Thymus (tissue), 11 donors: Measurements from ENCODE around the gene CXorf58. TPM values are rescaled to one million over a fixed set of nuclear protein-coding genes. Genes with fewer than 3 reads are reported as not detected.
A peak's percentile ranks its signal among the peaks of the same experiment; 100 is the strongest.

Experiments
- DNase-seq, 9 donors: peaks; one replicate each; pipeline ENCODE4 v3.0.0-alpha.2; 2013; ENCODE audit warnings: low spot score in 9 of 9, low read depth in 6 of 9, missing footprints in 1 of 9
- H3K27ac ChIP-seq, 2 donors: one replicate each; pipeline ENCODE4 v1.5.1; 2013; ENCODE audit warnings: control low read depth in 1 of 2, low read depth in 1 of 2, low read length in 1 of 2, mild to moderate bottlenecking in 1 of 2, moderate library complexity in 1 of 2
- H3K27me3 ChIP-seq, 2 donors: one replicate each; pipeline ENCODE4 v1.5.1; 2013; ENCODE audit warnings: low read length in 1 of 2; ENCODE audit not compliant: control insufficient read depth in 2 of 2, insufficient read depth in 1 of 2
- H3K36me3 ChIP-seq, 2 donors: one replicate each; pipeline ENCODE4 v1.5.1; 2013; ENCODE audit warnings: low read length in 1 of 2, mild to moderate bottlenecking in 1 of 2, moderate library complexity in 1 of 2; ENCODE audit not compliant: control insufficient read depth in 2 of 2, insufficient read depth in 2 of 2
- H3K4me1 ChIP-seq, 2 donors: one replicate each; pipeline ENCODE4 v1.5.1; 2013; ENCODE audit warnings: low read length in 2 of 2; ENCODE audit not compliant: control insufficient read depth in 2 of 2, insufficient read depth in 2 of 2
- H3K4me3 ChIP-seq, 2 donors: one replicate each; pipeline ENCODE4 v1.5.1; 2013; ENCODE audit warnings: low read length in 2 of 2, control low read depth in 1 of 2, mild to moderate bottlenecking in 1 of 2
- H3K9me3 ChIP-seq, 2 donors: one replicate each; pipeline ENCODE4 v1.5.1; 2013; ENCODE audit warnings: low read length in 1 of 2, mild to moderate bottlenecking in 1 of 2; ENCODE audit not compliant: control insufficient read depth in 2 of 2, insufficient read depth in 1 of 2
- WGBS: extraction: QIAGEN DNeasy Blood & Tissue Kit; methylation state at CpG from one replicate; pipeline ENCODE4 v1.1.7; 2013; 5-methylcytosine and 5-hydroxymethylcytosine counted together
- polyA plus RNA-seq: library from polyadenylated mRNA; stranded (reverse); fragments of 200-250 nt; gene quantifications from one replicate; pipeline ENCODE4 v1.2.3, GENCODE V29; 2013
- total RNA-seq: library from RNA; stranded (reverse); fragments of 120-200 nt; gene quantifications from one replicate; pipeline ENCODE4 v1.2.4, GENCODE V29; 2013
- donor health status: healthy.

Gene CXorf58
- total and polyA plus RNA-seq, 2 donors = 0.09 to 0.18 TPM

DNA sequence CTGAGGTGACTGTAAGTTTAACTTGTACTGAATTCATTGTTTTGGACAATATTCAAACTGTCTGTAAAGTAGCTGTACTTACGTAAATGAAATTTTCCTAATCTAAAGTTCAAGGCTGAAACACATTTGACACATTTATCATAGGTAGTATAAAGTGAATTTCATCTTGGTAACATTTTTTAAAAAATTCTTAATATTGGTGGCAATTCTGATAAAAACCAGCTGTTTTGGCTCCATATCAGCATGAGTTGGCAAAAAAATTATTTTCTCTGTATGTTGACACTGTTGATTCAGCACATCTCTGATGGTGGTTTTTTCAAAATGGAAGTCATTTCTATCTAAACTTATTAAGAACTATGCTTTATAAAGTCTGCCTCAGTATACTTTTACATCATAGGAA lies 30.9 kb downstream of the CXorf58 start:
- H3K9me3 ChIP-seq = no peaks in the 10 kb centered on the region
- H3K27me3 ChIP-seq = no peaks in the 10 kb centered on the region
- no peaks in the 10 kb centered on the region for H3K36me3 ChIP-seq
- no peak overlapping the region for H3K27ac ChIP-seq
- H3K4me1 ChIP-seq = no peaks in the 10 kb centered on the region
- H3K4me3 ChIP-seq = no peak overlapping the region
- 98% methylated on average over 1 of the region's 1 CpG for WGBS
- DNase-seq = no peak

DNA sequence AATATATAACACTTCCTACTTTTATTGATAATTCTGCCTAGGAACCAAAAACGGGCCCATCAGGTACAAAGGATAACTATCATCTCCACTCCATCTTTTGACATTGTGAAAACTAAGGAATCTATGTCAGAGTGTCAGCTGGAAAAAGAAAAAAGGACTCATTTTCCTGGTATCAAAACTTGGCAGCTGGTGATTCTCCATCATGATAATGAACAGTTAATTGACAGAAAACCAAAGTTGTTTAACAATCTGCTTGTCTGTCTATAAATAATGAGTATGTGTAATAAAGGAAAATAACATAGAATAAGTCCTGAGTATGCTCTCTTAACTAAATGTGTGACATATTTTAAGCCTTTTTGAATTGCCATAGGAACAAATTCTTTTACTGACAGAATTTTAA lies 31.4 kb downstream of the CXorf58 start:
- no peaks in the 10 kb centered on the region for H3K36me3 ChIP-seq
- no peaks in the 10 kb centered on the region for H3K4me1 ChIP-seq
- H3K9me3 ChIP-seq = no peaks in the 10 kb centered on the region
- no peak for DNase-seq
- no peak overlapping the region for H3K27ac ChIP-seq
- no peak overlapping the region for H3K4me3 ChIP-seq
- H3K27me3 ChIP-seq = no peaks in the 10 kb centered on the region
- 95% methylated on average over 1 of the region's 1 CpG for WGBS

- no peak overlapping the region for H3K27ac ChIP-seq
- no peak for DNase-seq
- H3K4me3 ChIP-seq = no peak overlapping the region
- no peaks in the 10 kb centered on the region for H3K27me3 ChIP-seq
- WGBS = 92% methylated on average over 1 of the region's 1 CpG
- H3K9me3 ChIP-seq = no peaks in the 10 kb centered on the region
- no peaks in the 10 kb centered on the region for H3K4me1 ChIP-seq
- no peaks in the 10 kb centered on the region for H3K36me3 ChIP-seq
Measured at GRCh38 chrX:23944234-23944633, 36.4 kb downstream of the CXorf58 start.

GRCh38 chrX:23945206-23945605 lies 37.4 kb downstream of the CXorf58 start:
- Histone ChIP-seq H3K4me3 (no peak overlapping the region), H3K4me1 (no peaks in the 10 kb centered on the region), H3K36me3 (no peaks in the 10 kb centered on the region), H3K27me3 (no peaks in the 10 kb centered on the region), H3K9me3 (no peaks in the 10 kb centered on the region), H3K27ac (no peak overlapping the region)
- WGBS = 100% methylated on average over 1 of the region's 1 CpG
- no peak for DNase-seq

- Histone ChIP-seq H3K27me3 (no peaks in the 10 kb centered on the region), H3K4me3 (peak overlapping the region in 1 of 2 donors; percentile 35), H3K27ac (no peak overlapping the region), H3K4me1 (no peaks in the 10 kb centered on the region), H3K36me3 (no peaks in the 10 kb centered on the region), H3K9me3 (no peaks in the 10 kb centered on the region)
- WGBS = 71% methylated on average over 3 of the region's 3 CpGs
- no peak for DNase-seq
Measured at GRCh38 chrX:23952391-23952790, 44.6 kb downstream of the CXorf58 start.

GRCh38 chrX:23952984-23953907 lies 45.4 kb downstream of the CXorf58 start:
- Histone ChIP-seq H3K4me1 (no peaks in the 10 kb centered on the region), H3K27ac (peak overlapping the region; percentile 85 to 88), H3K36me3 (no peaks in the 10 kb centered on the region), H3K9me3 (no peaks in the 10 kb centered on the region), H3K27me3 (no peaks in the 10 kb centered on the region), H3K4me3 (peak overlapping the region; percentile 35 to 38)
- 12% methylated on average over 9 of the region's 9 CpGs for WGBS
- peak in 5 of 9 donors; percentile 13 to 69 (median 37) for DNase-seq

DNA sequence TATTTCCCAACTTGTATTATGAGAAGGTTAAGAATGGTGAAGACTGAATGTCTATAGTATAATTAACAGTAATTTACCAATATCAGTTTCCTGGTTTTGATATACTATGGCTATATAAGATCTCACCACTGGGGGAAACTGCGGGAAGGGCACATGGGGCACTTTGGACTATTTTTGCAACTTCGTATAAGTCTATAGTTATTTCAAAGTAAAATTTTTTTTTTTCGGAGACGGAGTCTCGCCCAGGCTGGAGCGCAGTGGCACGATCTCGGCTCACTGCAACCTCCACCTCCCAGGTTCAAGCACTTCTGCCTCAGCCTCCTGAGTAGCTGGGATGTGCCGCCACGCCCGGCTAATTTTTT lies 46.1 kb downstream of the CXorf58 start:
- peak overlapping the region in 1 of 2 donors; percentile 88 for H3K27ac ChIP-seq
- no peaks in the 10 kb centered on the region for H3K9me3 ChIP-seq
- WGBS = 94% methylated on average over 11 of the region's 11 CpGs
- H3K36me3 ChIP-seq = no peaks in the 10 kb centered on the region
- H3K27me3 ChIP-seq = no peaks in the 10 kb centered on the region
- no peak overlapping the region for H3K4me3 ChIP-seq
- H3K4me1 ChIP-seq = no peaks in the 10 kb centered on the region
- DNase-seq = peak in 1 of 9 donors; percentile 23

DNA sequence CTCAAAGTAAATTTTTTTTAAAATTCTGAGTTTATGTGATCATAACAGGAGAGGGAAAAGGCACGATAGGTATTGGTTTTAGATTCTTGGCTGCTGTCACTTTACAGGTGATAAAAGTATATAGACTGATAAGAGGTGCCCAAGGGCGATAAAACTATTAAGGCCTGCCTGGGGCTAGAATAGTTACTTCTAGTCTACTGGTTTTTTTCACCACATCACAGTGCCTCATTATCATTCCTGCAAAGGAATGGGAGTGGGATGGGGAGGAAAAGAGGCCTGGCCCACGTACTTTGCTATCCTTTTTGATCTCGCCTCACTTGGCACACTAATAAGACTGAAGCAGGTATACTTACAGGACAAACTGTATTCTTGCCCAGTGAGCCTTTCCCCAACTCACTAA lies 46.6 kb downstream of the CXorf58 start:
- H3K4me3 ChIP-seq = no peak overlapping the region
- peaks cover 0 to 3% of the 10 kb centered on the region in 2 donors for H3K4me1 ChIP-seq
- no peak overlapping the region for H3K27ac ChIP-seq
- H3K27me3 ChIP-seq = no peaks in the 10 kb centered on the region
- WGBS = 97% methylated on average over 4 of the region's 4 CpGs
- no peaks in the 10 kb centered on the region for H3K9me3 ChIP-seq
- no peak for DNase-seq
- H3K36me3 ChIP-seq = no peaks in the 10 kb centered on the region

DNA sequence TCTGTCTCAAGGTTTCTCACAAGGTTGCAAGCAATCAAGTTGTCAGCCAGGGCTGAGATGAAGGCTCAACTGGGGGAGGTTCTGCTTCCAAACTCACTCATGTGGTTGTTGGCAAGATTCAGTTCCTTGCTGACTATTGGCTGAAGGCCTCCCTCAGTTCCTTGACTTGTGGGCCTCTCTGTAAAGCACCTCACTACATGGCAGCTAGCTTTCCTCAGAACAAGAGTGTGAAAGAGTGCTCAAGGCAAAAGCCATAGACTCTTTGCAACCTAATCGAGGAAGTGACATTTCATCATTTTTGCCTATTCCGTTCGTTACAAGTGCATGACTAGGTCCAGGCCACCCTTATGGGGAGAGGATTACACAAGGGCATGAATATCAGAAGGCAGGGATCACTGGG lies 52.0 kb downstream of the CXorf58 start:
- H3K27ac ChIP-seq = peak overlapping the region; percentile 77 to 84
- no peaks in the 10 kb centered on the region for H3K27me3 ChIP-seq
- peak in 8 of 9 donors; percentile 19 to 86 (median 60) for DNase-seq
- H3K4me1 ChIP-seq = peaks cover 0 to 7% of the 10 kb centered on the region in 2 donors
- H3K9me3 ChIP-seq = no peaks in the 10 kb centered on the region
- WGBS = 81% methylated on average over 3 of the region's 3 CpGs
- H3K4me3 ChIP-seq = no peak overlapping the region
- no peaks in the 10 kb centered on the region for H3K36me3 ChIP-seq
